ENCODE results near the gene KCNAB2.

The KCNAB2 gene

GRCh38 chr1:6045561-6045960 lies at the start of gene KCNAB2:
TSS of gene KCNAB2 (plus strand) at chr1:6045888. CDS start at chr1:6051537, 5,649 bp downstream.
- no peak for DNase-seq

DNA sequence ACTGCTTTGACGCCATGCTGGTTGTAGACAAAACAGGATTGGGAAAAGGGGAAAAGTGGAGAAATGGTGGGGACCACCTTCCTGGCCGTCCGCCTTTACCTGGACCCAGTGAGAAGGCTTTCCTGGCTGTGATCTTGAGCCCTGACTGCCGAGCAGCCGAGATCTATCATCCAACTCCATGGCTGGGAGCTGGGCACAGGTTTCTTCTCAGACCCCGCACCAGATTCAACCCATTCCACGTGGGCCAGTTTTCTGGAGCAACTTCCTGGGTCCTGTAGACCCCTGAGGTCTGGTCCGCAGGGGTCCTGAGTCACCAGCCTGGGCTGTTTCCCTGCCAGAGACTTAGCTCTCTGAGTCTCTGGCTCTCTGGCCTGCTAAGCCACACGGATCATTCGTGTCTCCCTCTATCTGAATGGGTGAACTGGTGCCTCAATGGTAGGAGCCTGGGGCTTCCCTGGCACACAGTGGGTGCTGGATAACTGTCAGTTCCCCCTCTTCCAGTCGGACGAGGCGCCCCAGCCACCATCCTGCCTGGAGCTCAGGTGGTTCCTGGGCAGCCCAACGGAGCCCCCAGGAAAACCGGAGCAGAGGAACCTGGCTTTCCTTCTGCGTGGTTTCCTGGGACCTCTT lies 48.9 kb upstream of the KCNAB2 start:
- DNase-seq = no peak

GRCh38 chr1:5997316-5997715 lies 48.4 kb upstream of the KCNAB2 start:
- no peak for DNase-seq

DNA sequence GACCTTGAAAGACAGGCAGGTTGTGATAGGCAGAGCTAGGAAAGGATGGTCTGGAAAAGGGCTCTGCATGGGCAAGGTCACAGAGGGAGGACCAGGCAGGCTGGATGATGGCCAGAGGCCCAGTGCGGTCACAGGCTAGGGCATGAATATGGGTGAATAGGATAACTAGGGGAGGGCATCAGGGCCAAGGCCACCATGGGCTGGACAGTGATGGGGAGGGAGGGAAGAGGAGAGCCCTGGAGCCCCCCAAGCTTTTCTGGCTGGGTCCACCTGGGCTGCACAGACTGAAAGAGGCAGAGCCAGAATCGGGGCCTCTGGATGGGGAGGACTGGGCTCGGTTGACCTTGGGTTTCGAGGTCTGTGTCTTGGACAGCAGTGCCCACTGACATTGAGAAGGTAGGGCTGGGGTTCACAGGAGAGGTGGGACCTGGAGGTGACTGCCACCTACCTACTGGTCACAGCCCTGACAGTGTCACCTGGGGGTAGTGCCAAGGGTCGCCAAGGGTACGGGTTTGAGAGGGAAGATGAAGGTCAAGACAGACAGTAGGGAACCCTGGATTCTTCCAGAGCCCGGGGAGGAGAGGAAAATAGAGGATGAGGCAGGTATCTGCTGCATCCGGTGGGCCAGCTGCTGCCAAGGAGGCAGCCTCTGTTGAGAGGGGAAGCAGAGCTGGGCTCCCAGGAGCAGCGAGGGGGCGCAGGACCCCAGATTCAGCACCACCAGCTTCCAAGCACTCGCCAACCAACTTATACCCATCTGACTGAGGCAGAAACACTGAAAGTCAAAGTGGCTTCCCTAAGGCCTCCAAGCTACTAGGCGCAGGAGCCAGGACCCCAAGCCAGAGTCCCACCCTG lies 47.4 kb upstream of the KCNAB2 start:
- no peak for DNase-seq

- no peak for DNase-seq
Observed at GRCh38 chr1:5998906-5999301, 46.8 kb upstream of the KCNAB2 start.

DNA sequence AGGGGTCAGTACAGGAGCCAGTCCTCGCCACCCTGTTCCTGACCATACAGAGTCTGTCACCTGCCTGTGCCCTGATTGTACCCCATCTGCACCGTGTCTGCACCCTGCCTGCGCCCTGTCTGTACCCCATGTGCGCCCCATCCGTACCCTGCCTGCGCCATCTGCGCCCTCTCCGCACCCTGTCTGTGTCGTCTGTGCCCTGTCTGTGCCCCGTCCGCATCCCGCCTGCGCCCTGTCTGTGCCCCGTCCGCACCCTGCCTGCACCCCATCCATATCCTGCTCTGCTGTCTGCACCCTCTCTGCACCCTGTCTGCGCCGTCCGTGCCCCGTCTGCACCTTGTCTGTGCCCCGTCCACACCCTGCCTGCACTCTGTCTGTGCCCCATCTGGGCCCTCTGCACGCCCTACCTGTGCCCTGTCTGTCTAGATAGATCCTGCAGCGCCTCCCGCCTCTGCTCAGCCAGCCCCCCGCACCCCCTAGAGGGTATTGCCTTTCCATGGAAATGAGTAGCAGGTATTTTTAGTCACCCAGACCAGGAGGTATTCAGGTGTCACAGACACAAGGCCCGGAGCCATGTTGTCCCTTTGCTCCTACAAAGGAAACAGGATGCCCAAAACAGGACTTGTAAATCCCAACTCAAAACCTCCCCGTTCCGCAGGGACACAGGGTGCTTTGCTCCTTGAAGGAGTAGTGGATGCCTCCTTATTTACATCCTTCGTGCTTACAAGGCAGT lies 45.8 kb upstream of the KCNAB2 start:
- DNase-seq = no peak

GRCh38 chr1:6000444-6001288 lies 45.0 kb upstream of the KCNAB2 start:
- no peak for DNase-seq

DNA sequence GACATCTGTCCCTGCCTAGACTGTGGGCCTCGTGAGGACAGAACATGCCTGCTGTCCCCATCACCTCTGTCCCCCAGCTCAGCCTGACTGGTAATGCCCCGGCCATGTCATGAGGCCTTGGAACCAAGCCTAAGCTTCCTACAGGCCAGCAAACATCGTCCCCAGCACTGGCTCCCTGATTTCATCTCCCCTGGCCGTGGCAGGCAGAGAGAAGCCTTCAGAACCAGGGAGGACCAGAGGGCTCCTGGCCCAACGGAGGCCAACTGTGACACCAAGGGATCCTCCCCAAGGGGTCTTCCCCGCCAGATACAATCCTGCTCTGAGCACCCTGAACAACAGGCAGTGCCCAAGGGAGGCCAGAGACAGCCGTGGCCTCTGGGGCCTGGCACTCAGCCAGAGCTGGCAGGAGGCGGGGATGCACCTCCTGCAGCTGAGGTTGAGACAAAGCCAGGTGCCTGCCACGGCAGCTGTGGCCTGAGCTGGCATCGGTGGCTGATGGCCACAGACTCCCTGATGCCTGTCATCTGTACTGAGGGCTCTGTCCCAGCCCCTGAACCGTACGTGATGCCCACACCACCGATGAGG lies 43.6 kb upstream of the KCNAB2 start:
- no peak for DNase-seq

GRCh38 chr1:6002714-6003501 lies 42.8 kb upstream of the KCNAB2 start:
- DNase-seq = no peak

DNA sequence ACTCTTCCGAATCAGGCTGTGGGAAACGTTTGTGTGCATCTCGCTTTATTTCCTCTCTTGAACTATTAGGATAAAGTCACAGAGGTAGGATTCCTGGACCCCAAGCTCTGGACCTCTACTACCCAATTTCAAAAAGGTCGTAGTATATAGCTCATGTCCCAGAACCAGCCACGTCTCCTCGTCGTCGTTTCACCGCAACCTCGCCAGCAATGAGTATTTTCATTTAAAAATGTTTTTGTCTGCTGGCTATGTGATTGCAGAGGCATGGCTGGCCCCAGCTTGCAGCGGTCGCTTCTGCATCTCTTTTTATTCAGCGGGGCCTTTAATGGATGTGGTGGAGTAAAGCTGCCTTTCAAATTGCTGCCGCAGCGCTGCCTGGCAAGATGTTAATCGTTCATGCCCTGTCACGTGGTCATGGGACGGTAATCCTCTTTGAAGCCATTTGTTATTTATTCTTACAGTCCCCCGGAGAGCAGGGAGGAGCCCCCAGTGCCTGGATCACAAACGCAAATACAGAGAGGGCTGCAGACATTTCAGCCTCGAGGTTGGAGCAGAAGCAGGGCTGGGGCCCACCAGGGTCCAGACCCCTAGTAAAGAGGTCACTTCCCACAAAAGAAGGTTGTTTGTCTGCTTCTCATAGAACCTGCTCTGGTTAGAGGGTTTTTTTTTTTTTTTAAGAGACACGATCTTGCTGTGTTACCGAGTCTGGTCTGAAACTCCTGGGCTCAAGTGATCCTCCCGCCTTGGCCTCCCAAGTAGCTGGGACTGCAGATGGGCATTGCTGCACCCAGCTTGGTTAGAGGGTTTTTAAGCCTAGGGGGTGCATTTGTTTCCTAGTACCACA lies 41.9 kb upstream of the KCNAB2 start:
- DNase-seq = no peak

GRCh38 chr1:6004412-6005123 lies 41.1 kb upstream of the KCNAB2 start:
- no peak for DNase-seq

DNA sequence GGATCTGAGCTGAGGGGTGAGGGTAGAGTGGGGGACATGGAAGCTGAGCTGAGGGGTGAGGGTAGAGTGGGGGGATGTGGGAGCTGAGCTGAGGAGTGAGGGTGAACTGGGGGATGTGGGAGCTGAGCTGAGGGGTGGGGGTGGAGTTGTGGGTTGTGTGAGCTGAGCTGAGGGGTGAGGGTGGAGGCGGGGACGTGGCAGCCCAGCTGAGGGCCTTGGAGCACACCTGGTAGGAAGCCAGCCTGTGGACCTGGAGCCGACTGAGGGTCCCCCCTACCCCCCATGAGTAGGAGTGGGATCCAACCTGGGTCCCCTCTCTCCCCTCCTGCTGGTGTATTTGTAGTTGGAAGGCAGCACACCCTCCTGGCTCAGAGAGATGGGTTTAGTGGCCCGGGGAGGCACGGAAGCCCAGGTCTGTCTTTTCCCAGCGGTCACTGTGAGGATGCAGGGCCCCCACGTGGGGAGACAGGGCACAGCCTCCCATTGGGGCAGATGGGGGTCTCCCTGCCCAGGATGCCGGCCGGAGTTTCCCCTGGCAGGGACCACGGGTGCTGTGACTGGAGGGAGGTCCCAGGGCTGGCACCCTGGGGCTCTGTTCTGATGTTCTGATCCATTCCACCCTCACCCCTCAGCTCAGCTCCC lies 40.3 kb upstream of the KCNAB2 start:
- no peak for DNase-seq

- DNase-seq = no peak
Observed at GRCh38 chr1:6006882-6007281, 38.8 kb upstream of the KCNAB2 start.

DNA sequence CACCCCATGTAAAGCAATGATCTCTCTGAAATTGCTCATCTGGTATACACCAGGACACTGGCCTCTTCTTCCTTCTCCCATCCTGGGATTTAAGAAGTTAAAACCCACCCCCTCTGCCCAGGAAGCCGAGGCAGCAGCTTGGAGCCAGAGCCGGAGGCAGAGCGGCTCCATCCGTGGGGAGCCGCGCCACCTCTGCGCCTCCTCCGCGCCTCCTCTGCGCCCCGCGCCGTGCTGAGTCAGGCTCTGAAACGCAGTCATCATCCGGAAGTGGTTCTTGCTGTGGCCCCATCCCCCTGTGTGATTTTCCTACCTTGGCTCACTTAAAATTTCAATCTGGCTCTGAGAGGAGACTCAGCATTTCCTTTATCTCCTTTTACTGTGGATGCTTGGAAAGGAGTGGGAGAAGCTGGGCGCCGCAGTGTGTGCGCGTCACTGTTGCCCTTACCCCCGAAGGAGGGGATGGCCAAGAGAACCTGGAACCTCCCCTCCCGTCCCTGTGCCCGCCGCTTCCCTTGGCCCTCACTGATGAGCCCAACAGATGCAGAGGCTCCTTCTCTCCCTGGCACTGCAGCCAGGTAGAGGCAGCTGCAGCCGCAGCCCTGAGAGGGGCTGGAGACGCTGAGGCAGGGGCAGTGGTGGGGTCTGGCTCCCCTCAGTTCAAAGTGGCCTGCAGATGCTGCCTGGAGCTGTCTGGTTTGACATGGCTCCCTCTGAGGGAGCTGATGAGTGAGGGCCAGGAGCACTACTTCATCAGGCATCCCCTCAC lies 38.2 kb upstream of the KCNAB2 start:
- no peak for DNase-seq

DNA sequence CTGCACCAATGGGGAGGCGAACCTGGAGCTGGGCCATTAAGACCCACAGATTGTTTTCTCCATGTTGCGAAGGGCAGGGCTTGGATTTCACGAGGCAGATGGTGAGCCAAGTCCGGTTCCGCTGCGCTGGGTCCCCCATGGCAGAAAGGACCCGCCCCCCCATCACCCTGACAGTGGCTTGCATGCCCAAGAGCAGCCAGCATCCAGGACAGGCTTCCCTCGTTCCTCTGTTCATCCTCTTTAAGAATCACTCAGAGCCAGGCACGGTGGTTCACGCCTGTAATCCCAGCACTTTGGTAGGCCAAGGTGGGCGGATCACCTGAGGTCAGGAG lies 37.6 kb upstream of the KCNAB2 start:
- DNase-seq = no peak

- no peak for DNase-seq
Observed at GRCh38 chr1:6008696-6009095, 37.0 kb upstream of the KCNAB2 start.

GRCh38 chr1:6009120-6010040 lies 36.3 kb upstream of the KCNAB2 start:
- no peak for DNase-seq

DNA sequence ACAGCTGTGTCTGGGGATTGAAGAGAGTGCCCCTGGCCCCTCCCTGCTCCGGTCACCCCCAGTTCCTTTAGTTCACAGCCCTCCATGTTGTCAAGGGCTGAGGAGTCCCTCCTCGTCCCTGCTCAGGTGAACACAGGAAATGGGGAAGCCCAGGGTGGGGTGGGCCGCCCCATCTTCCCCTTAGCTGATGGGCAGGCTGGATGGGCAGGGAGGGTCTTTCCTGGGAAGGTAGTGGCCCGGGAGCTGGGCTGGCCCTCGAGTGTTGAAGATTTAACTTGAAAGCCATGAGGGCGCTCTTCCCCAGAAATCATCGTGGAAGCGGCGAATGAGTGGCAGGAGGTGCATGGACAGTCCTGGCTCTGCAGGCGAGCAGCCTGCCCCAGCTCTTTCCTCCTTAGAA lies 35.1 kb upstream of the KCNAB2 start:
- no peak for DNase-seq

Measured in activated effector memory CD4-positive, alpha-beta T cell treated with Interleukin-2 at 50 U/mL for 16 hours (primary cell).